ENCODE measurements around the gene ZNF624.

ZNF624 gene

DNA sequence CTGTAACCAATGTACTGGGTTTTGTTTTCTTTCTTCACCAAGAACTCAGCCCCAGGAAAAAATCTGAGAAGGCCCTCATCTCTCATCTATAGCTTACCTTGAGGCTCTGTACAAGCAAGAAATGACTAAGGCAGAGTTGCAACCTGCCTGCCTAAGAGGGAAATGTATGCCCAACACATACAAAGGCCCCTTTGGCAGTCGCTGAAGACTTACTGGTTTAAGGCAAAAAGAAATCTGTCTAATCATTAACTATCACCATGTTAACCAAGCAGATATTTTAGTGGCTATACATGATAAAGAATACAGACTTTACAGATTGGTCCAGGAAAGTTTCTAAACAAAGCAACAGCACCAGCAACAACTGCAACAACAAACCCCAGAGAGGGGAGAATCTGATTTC, 14.2 kb downstream of the ZNF624 start:
- peaks cover 19% of the 10 kb centered on the region for H3K36me3 Mint-ChIP-seq
- H3K27ac Mint-ChIP-seq, result no peak overlapping the region
- no peak for ATAC-seq
- no peaks in the 10 kb centered on the region for H3K9me3 Mint-ChIP-seq
- DNase-seq (ENCODE audit: low spot score in 2 of 2), result no peak
- H3K4me3 Mint-ChIP-seq, result no peak overlapping the region
- no peaks in the 10 kb centered on the region for H3K4me1 Mint-ChIP-seq

DNA sequence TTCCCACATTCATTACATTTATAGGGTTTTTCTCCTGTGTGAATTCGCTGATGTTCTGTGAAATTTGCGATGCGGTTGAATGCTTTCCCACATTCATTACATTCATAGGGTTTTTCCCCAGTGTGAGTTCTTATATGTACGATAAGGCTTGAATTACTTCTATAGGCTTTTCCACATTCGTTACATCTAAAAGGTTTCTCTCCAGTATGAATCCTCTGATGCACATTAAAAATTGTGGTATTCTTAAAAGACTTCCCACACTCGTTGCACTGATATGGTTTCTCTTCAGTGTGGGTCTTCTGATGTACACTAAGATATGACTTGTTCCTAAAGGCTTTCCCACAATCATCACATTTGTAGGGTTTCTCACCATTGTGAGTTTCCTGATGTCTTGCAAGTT, 30.4 kb downstream of the ZNF624 start:
- H3K9me3 Mint-ChIP-seq, result peaks cover 50% of the 10 kb centered on the region
- ATAC-seq, result no peak
- H3K27ac Mint-ChIP-seq, result no peak overlapping the region
- H3K4me3 Mint-ChIP-seq, result no peak overlapping the region
- peaks cover 43% of the 10 kb centered on the region for H3K36me3 Mint-ChIP-seq
- no peaks in the 10 kb centered on the region for H3K4me1 Mint-ChIP-seq
- DNase-seq (ENCODE audit: low spot score in 2 of 2), result no peak

DNA sequence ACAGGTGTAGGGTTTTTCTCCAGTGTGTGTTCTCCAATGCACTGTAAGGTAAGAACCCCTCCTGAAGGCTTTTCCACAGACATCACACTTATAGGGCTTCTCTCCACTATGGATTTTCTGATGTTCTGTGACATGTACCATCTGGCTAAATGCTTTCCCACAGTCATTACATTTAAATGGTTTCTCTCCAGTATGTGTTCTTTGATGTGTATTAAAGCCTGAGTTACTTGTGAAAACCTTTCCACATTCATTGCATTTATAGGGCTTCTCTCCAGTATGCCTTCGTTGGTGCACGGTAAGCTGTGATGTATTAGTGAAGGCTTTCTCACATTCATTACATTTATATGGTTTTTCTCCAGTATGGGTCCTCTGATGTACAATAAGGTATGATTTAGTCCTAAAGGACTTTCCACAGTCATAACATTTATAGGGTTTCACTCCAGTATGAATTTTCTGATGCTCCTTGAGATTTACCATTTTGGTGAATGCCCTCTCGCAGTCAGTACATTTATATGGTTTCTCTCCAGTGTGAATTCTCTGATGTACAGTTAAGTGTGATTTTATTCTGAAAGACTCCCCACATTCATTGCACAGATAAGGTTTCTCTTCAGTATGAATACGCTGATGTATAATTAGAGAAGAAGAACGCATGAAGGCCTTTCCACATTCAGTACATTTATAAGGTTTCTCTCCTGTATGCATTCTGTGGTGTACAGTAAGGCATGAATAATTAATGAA, 30.9 kb downstream of the ZNF624 start:
- Mint-ChIP-seq H3K36me3 (peaks cover 37% of the 10 kb centered on the region), H3K9me3 (peaks cover 48% of the 10 kb centered on the region), H3K4me1 (no peaks in the 10 kb centered on the region), H3K4me3 (no peak overlapping the region), H3K27ac (no peak overlapping the region)
- no peak for ATAC-seq
- no peak for DNase-seq (ENCODE audit: low spot score in 2 of 2)

- Mint-ChIP-seq H3K9me3 (peaks cover 50% of the 10 kb centered on the region), H3K4me1 (no peaks in the 10 kb centered on the region), H3K36me3 (no peaks in the 10 kb centered on the region), H3K4me3 (no peak overlapping the region), H3K27ac (no peak overlapping the region)
- no peak for DNase-seq (ENCODE audit: low spot score in 2 of 2)
- ATAC-seq, result no peak
Measured at GRCh38 chr17:16617481-16618060, 36.1 kb downstream of the ZNF624 start.

GRCh38 chr17:16599537-16599936, 54.1 kb downstream of the ZNF624 start:
- ATAC-seq (no peak), DNase-seq (ENCODE audit: low spot score in 2 of 2) (no peak)
- no peak overlapping the region for H3K4me3 Mint-ChIP-seq
- no peak overlapping the region for H3K27ac Mint-ChIP-seq
- peaks cover 3% of the 10 kb centered on the region for H3K9me3 Mint-ChIP-seq
- no peaks in the 10 kb centered on the region for H3K36me3 Mint-ChIP-seq
- no peaks in the 10 kb centered on the region for H3K4me1 Mint-ChIP-seq

DNA sequence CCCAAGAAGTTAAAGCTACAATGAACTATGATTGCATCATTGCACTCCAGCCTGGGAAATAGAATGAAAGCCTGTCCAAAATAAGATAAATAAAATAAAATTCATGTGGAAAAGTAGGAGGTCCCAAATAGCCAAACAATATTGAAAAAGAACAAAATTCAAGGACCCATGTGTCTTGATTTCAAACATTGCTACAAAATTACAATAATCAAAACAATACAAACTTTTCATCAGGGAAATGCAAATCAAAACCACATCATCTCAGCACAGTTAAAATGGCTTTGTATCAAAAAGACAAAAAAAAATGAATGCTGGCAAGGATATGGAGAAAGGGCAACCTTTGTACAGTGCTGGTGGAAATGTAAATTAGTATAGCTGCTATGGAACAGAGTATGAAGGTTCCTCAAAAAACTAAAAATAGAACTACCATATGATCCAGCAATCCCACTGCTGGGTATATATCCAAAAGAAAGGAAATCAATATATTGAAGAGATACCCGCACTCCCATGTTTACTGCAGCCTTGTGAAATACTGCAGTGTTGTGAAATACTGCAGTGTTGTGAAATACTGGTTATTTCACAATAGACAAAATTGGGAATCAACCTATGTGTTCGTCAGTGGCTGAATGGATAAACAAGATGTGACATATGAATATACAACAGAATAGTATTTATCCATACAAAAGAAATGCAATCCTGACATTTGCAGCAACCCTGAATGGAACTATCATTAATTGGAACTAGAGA, 60.1 kb downstream of the ZNF624 start:
- no peak overlapping the region for H3K27ac Mint-ChIP-seq
- H3K4me3 Mint-ChIP-seq, result no peak overlapping the region

GRCh38 chr17:16589097-16589969, 64.3 kb downstream of the ZNF624 start:
- no peaks in the 10 kb centered on the region for H3K9me3 Mint-ChIP-seq
- ATAC-seq (peak; percentile 92), DNase-seq (ENCODE audit: low spot score in 2 of 2) (peak; percentile 96 to 98)
- no peaks in the 10 kb centered on the region for H3K36me3 Mint-ChIP-seq
- no peak overlapping the region for H3K27ac Mint-ChIP-seq
- H3K4me1 Mint-ChIP-seq, result peaks cover 5% of the 10 kb centered on the region
- peak overlapping the region; percentile 70 for H3K4me3 Mint-ChIP-seq

More for the DNA sequence above, 60.1 kb downstream of the ZNF624 start:
- DNase-seq (ENCODE audit: low spot score in 2 of 2), result no peak
- Mint-ChIP-seq H3K4me1 (no peaks in the 10 kb centered on the region), H3K9me3 (no peaks in the 10 kb centered on the region), H3K36me3 (no peaks in the 10 kb centered on the region)
- ATAC-seq, result no peak

GRCh38 chr17:16585796-16586195, 67.9 kb downstream of the ZNF624 start:
- peaks cover 12% of the 10 kb centered on the region for H3K4me1 Mint-ChIP-seq
- H3K9me3 Mint-ChIP-seq, result no peaks in the 10 kb centered on the region
- ATAC-seq, result no peak
- H3K36me3 Mint-ChIP-seq, result no peaks in the 10 kb centered on the region
- H3K4me3 Mint-ChIP-seq, result no peak overlapping the region
- DNase-seq (ENCODE audit: low spot score in 2 of 2), result peak in 1 of 2 donors; percentile 36
- no peak overlapping the region for H3K27ac Mint-ChIP-seq

- Mint-ChIP-seq H3K36me3 (no peaks in the 10 kb centered on the region), H3K4me3 (peak overlapping the region; percentile 74), H3K4me1 (peaks cover 12% of the 10 kb centered on the region), H3K27ac (no peak overlapping the region), H3K9me3 (no peaks in the 10 kb centered on the region)
- ATAC-seq (peak; percentile 98), DNase-seq (ENCODE audit: low spot score in 2 of 2) (peak; percentile 93 to 96)
Measured at GRCh38 chr17:16584273-16584995, 69.2 kb downstream of the ZNF624 start.

- H3K4me3 Mint-ChIP-seq, result peak overlapping the region; percentile 74
- no peak overlapping the region for H3K27ac Mint-ChIP-seq
- DNase-seq (ENCODE audit: low spot score in 2 of 2), result peak in 1 of 2 donors; percentile 47
- peaks cover 12% of the 10 kb centered on the region for H3K4me1 Mint-ChIP-seq
- ATAC-seq, result no peak
- no peaks in the 10 kb centered on the region for H3K9me3 Mint-ChIP-seq
- H3K36me3 Mint-ChIP-seq, result no peaks in the 10 kb centered on the region
Measured at GRCh38 chr17:16583781-16584180, 69.9 kb downstream of the ZNF624 start.

DNA sequence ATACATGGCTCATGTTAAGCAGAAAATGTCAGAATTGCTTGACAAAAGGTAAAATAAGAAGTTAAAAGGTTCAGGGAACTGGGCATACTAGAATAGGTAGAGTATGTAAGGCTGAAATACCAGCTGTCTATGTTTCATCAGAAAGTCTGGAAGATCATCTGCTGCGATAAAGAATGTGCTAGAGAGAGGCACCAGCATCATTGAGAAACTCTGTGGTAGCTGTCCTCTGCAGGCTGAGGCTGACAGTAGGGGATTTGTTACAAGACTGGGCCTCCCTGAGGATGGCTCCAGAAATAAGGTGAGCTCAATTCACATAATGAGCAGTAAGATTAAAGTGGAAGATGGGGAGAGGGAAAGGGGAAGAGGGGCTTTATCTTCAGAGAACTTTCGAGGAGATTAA, 80.2 kb downstream of the ZNF624 start:
- Mint-ChIP-seq H3K4me1 (peaks cover 10% of the 10 kb centered on the region), H3K36me3 (peaks cover 6% of the 10 kb centered on the region), H3K4me3 (no peak overlapping the region), H3K9me3 (no peaks in the 10 kb centered on the region), H3K27ac (no peak overlapping the region)
- no peak for ATAC-seq
- DNase-seq (ENCODE audit: low spot score in 2 of 2), result no peak
